Endodermal cell (in vitro differentiated cells): ENCODE results near the gene ANKRD13A. TPM values are rescaled to one million over a fixed set of nuclear protein-coding genes. Genes with fewer than 3 reads are reported as not detected.

Source experiments
- DNase-seq: peaks from one replicate; pipeline ENCODE4 v3.0.0-alpha.2; 2017
- H3K27ac ChIP-seq: 2 replicates; pipeline ENCODE4 v1.5.1; 2013; ENCODE audit warnings: mild to moderate bottlenecking, low read depth, low read length, moderate library complexity
- H3K27me3 ChIP-seq: 2 replicates; pipeline ENCODE4 v1.6.1; 2013; ENCODE audit warnings: mild to moderate bottlenecking, low read length, moderate library complexity; ENCODE audit not compliant: insufficient read depth, control insufficient read depth, poor library complexity, severe bottlenecking
- H3K36me3 ChIP-seq: 2 replicates; pipeline ENCODE4 v1.7.0; 2013; ENCODE audit warnings: mild to moderate bottlenecking, low read length, moderate library complexity; ENCODE audit not compliant: control insufficient read depth, insufficient read depth
- H3K4me1 ChIP-seq: one replicate; pipeline ENCODE4 v1.7.0; 2013; ENCODE audit warnings: low read length; ENCODE audit not compliant: control insufficient read depth, insufficient read depth
- H3K4me3 ChIP-seq: 2 replicates; pipeline ENCODE4 v1.5.1; 2013; ENCODE audit warnings: mild to moderate bottlenecking, low read length, moderate library complexity
- H3K9ac ChIP-seq: 2 replicates; pipeline ENCODE4 v1.6.1; 2013; ENCODE audit warnings: mild to moderate bottlenecking, low read length, moderate library complexity; ENCODE audit not compliant: poor library complexity, severe bottlenecking; ENCODE audit errors: extremely low read depth
- H3K9me3 ChIP-seq: 2 replicates; pipeline ENCODE4 v1.6.1; 2013; ENCODE audit warnings: mild to moderate bottlenecking, low read length, moderate library complexity; ENCODE audit not compliant: control insufficient read depth
- H3K27ac Mint-ChIP-seq: 2 replicates; pipeline ENCODE4 v1.8.0; 2020; ENCODE audit warnings: mixed read lengths
- H3K27me3 Mint-ChIP-seq: 2 replicates; pipeline ENCODE4 v1.8.0; 2021; ENCODE audit warnings: mild to moderate bottlenecking, mixed read lengths; ENCODE audit not compliant: insufficient read depth
- H3K36me3 Mint-ChIP-seq: 2 replicates; pipeline ENCODE4 v1.8.0; 2020; ENCODE audit warnings: low read depth, mixed read lengths
- H3K4me1 Mint-ChIP-seq: 2 replicates; pipeline ENCODE4 v1.8.0; 2020; ENCODE audit warnings: mixed read lengths
- H3K4me3 Mint-ChIP-seq: 2 replicates; pipeline ENCODE4 v1.8.0; 2020; ENCODE audit warnings: mild to moderate bottlenecking, moderate library complexity, mixed read lengths
- H3K9me3 Mint-ChIP-seq: 2 replicates; pipeline ENCODE4 v1.8.0; 2020; ENCODE audit warnings: mild to moderate bottlenecking, mixed read lengths
- CTCF ChIP-seq: fragments of 200-600 bp; sonication (generic); conservative IDR thresholded peaks from 2 replicates; pipeline ENCODE4 v1.5.0; 2021; ENCODE audit warnings: antibody characterized with exemption, mild to moderate bottlenecking
- WGBS, 2 experiments: methylation state at CpG; one replicate each; pipeline versions ENCODE4 v1.1.5 to v1.1.7; 2013; ENCODE audit warnings: missing lambda C conversion rate in 2 of 2, mixed read lengths in 1 of 2; ENCODE audit not compliant: insufficient coverage in 1 of 2, insufficient read length in 1 of 2; 5-methylcytosine and 5-hydroxymethylcytosine counted together
- total RNA-seq, 2 donors: library from RNA; stranded (reverse); fragmentation: NEBNext Ultra II Directional in 1 of 2; extraction: Animal tissue kit (Norgen Biotek cat#: 25700) in 1 of 2; gene quantifications; 2 replicates in 1 of 2; 3 replicates in 1 of 2; pipeline ENCODE4 v1.2.1, GENCODE V29; 2021

Gene ANKRD13A
- total RNA-seq, 2 donors from 2014 or later: 33.2 to 44.6 TPM

GRCh38 chr12:109995686-109996482 lies 3.3 kb upstream of the ANKRD13A start, which contains the start of gene GIT2:
TSS of gene GIT2 (minus strand) at chr12:109996368. CDS start at chr12:109996224, 144 bp downstream.
- WGBS, 2 experiments: 0% methylated on average over 12 to 65 of the region's 65 CpGs

GRCh38 chr12:109996483-109996853 lies 2.8 kb upstream of the ANKRD13A start:
- no peak for DNase-seq
- Histone ChIP-seq H3K9me3 (no peaks in the 10 kb centered on the region), H3K27ac (no peak overlapping the region), H3K4me3 (peak overlapping the region; percentile 91), H3K27me3 (no peaks in the 10 kb centered on the region), H3K9ac (peak overlapping the region; percentile 62), H3K36me3 (peaks cover 4% of the 10 kb centered on the region), H3K4me1 (no peaks in the 10 kb centered on the region)
- peaks cover 31% of the 10 kb centered on the region for H3K4me1 Mint-ChIP-seq
- no peaks in the 10 kb centered on the region for H3K27me3 Mint-ChIP-seq
- H3K36me3 Mint-ChIP-seq: peaks cover under 1% of the 10 kb centered on the region
- WGBS, 2 experiments: 51 to 100% methylated on average over 1 to 2 of the region's 2 CpGs
- H3K9me3 Mint-ChIP-seq: no peaks in the 10 kb centered on the region
- peak overlapping the region; percentile 92 for H3K27ac Mint-ChIP-seq
- TF ChIP-seq CTCF: no peak
- H3K4me3 Mint-ChIP-seq: peak overlapping the region; percentile 79

More at GRCh38 chr12:109995686-109996482, 3.3 kb upstream of the ANKRD13A start, which contains the start of gene GIT2:
- Mint-ChIP-seq H3K36me3 (peaks cover 4% of the 10 kb centered on the region), H3K4me1 (peaks cover 29% of the 10 kb centered on the region), H3K27me3 (no peaks in the 10 kb centered on the region), H3K9me3 (no peaks in the 10 kb centered on the region), H3K4me3 (peak within 1 kb of the TSS; percentile 79), H3K27ac (peak within 1 kb of the TSS; percentile 92)
- Histone ChIP-seq H3K9me3 (no peaks in the 10 kb centered on the region), H3K4me3 (peak within 1 kb of the TSS; percentile 91), H3K4me1 (no peaks in the 10 kb centered on the region), H3K36me3 (peaks cover 8% of the 10 kb centered on the region), H3K9ac (peak within 1 kb of the TSS; percentile 62), H3K27ac (no peak within 1 kb of the TSS), H3K27me3 (no peaks in the 10 kb centered on the region)
- peak; percentile 99 for DNase-seq
- TF ChIP-seq CTCF: peak; percentile 37

GRCh38 chr12:109997393-109997792 lies 1.8 kb upstream of the ANKRD13A start:
- no peaks in the 10 kb centered on the region for H3K27me3 ChIP-seq

More at GRCh38 chr12:109997393-109997792, 1.8 kb upstream of the ANKRD13A start:
- Histone ChIP-seq H3K9ac (no peak overlapping the region), H3K4me1 (no peaks in the 10 kb centered on the region), H3K9me3 (no peaks in the 10 kb centered on the region), H3K4me3 (no peak overlapping the region), H3K27ac (no peak overlapping the region), H3K36me3 (peaks cover 5% of the 10 kb centered on the region)
- peaks cover 31% of the 10 kb centered on the region for H3K4me1 Mint-ChIP-seq
- DNase-seq: no peak
- no peak for TF ChIP-seq CTCF
- WGBS, 2 experiments: 93 to 98% methylated on average over 3 to 4 of the region's 4 CpGs
- H3K4me3 Mint-ChIP-seq: no peak overlapping the region
- no peaks in the 10 kb centered on the region for H3K36me3 Mint-ChIP-seq
- H3K27me3 Mint-ChIP-seq: no peaks in the 10 kb centered on the region
- no peak overlapping the region for H3K27ac Mint-ChIP-seq
- H3K9me3 Mint-ChIP-seq: no peaks in the 10 kb centered on the region
